Cerebellar cortex (tissue), 1 donor: ENCODE data around the gene SPATA9.

ENCODE experiments used
- DNase-seq: peaks from one replicate; pipeline ENCODE4 v3.0.0-alpha.2; 2015; ENCODE audit warnings: low spot score

Gene SPATA9

DNA sequence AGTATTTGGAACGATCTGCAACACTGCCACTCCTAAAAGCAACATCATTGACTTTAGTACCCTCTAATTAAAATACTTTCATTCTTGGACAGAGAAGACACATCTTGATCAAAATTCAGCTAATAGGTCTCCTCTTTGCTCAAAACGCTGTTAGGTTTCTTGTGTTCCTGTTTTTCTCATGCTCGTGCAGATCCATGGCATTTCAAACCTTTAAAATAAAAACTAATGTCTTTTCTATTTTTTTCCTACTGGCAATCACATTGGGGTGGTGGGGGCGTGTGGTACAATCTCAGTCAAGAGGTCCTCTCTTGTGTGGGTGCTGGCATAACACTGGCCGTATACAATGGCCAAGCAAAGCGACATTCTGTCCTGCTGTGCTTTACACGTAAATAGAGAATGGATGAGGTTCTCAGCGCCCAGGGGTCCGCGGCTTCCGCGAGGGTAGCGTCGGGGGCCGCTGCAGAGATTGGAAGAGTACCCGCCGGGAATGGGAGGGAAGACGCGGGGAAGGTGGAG, 63.2 kb downstream of the SPATA9 start:
- DNase-seq: peak; percentile 1

- no peak for DNase-seq
These were observed 63.7 kb downstream of the SPATA9 start for GRCh38 chr5:95619096-95619495.

DNA sequence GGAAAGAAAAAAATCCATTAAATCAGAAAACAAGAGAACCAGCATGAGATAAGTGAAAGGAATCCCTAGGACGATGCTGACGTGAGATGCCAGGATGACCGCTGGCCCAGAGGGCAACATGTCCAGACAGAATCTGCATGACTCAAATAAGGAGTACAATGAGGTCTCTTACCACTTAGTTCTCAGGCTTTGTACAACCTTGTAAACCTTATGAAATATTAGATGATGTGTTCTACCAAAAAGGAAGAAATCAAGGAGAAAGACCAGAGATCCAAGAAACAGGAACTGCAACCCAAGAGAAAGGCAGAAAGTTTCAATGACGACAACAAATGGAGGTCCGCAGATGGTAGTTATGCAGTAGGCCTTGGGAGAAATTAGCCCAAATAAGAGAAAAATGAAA, 65.7 kb downstream of the SPATA9 start:
- DNase-seq: no peak

- no peak for DNase-seq
These were observed 67.7 kb downstream of the SPATA9 start for GRCh38 chr5:95615164-95615467.

DNA sequence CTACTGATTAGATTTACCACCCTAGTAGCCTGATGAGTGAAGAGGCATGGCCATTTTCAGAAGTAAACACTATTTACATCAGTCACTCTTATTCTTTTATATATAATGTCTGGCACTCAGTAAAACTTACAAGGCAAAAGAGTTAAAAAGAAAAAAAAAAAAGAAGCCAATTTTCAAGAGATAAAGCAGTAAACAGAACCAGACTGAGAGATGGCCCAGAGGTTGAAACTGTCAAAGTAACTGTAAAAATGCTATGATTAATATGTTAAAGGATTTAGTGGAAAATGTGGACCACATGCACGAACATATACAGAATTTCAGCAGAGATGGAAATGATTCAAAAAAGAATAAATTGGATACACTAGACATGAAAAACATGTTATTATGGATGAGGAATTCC, 69.3 kb downstream of the SPATA9 start:
- DNase-seq: no peak

DNA sequence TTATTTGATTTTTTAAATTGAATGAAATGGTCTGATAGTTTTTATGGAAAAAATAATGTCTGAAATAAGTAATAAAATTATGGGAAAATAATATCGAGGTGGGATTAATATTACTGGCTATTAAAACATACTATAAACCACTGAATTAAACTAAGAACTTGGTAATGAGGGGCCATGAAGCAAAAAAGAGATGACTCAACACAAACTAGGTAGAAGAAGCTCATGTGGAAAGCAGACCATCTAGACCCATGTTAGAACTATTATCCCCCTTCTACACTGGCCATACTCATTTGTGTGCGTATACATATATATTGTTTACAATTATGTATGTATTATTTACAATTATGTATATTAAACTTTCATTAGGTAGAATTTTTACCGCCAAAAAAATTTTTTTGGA, 71.4 kb downstream of the SPATA9 start:
- DNase-seq: no peak

GRCh38 chr5:95610546-95610945, 72.2 kb downstream of the SPATA9 start:
- DNase-seq: no peak

DNA sequence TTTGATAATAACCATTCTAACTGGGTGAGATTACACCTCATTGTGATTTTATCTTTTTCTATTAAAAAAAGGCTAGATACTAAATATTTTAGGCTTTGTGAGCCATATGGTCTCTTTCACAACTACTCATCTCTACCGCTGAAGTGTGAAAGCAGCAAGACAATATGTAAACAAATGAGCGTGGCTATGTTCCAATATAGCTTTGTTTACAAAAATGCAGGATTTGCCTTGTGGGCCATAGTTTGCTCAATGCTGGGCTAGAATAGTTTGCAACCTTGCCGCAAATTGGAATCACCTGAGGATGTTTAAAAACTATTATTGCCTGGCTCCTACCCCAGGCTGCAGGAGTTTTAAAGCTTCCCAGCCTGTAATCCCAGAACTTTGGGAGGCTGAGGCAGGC, 73.1 kb downstream of the SPATA9 start:
- peak; percentile 17 for DNase-seq
